K562 (cell line): ENCODE results near the gene OAT. TPM values are rescaled to one million over a fixed set of nuclear protein-coding genes. Genes with fewer than 3 reads are reported as not detected.
A peak's percentile ranks its signal among the peaks of the same experiment; 100 is the strongest.

Experiments used
- ATAC-seq: fragments of 200-7000 bp; cut with Tn5 transposase; 3 replicates; pipeline ENCODE4 v1.9.1; 2020; ENCODE audit warnings: moderate library complexity
- BruUV-seq: library from RNA; stranded (reverse); fragments of 400-500 nt; replicated peaks from 2 replicates; lab custom pipeline; 2021; lab: Mats Ljungman, UMichigan
- CTCF ChIA-PET: fragments of 300-600 bp; formaldehyde crosslinking; extraction: SDS; loops from one replicate; lab custom pipeline; 2021; ENCODE audit warnings: low intra/inter-chr PET ratio; lab: Yijun Ruan, JAX
- POLR2A ChIA-PET: fragments of 300-600, 350-650 bp; sonication (Branson Sonifier 250); formaldehyde crosslinking; extraction: SDS; loops from one replicate; lab custom pipeline; 2021; ENCODE audit warnings: antibody characterized with exemption, inconsistent platforms; lab: Yijun Ruan, JAX
- DNase-seq, 4 experiments: peaks; one replicate each; pipeline versions ENCODE4 v3.0.0 to v3.0.0-alpha.2; 2011 to 2018; ENCODE audit warnings: low spot score in 3 of 4, mixed read lengths in 3 of 4; ENCODE audit errors: extremely low read depth in 1 of 4
- FAIRE-seq: peaks from 2 replicates; lab custom pipeline; 2011; peaks lifted over from hg19 to GRCh38; lab: Jason Lieb, UNC
- H2AFZ ChIP-seq: 2 replicates; pipeline ENCODE4 v1.6.0; 2011; ENCODE audit warnings: low read depth, low read length, control low read depth, inconsistent platforms
- H3K27ac ChIP-seq: fragments of 200-600 bp; 3 replicates; pipeline ENCODE4 v1.8.0; 2011; ENCODE audit warnings: low read depth, mild to moderate bottlenecking, control low read depth, inconsistent platforms, low read length, moderate library complexity, mixed read lengths; ENCODE audit errors: extremely low read depth
- H3K27me3 ChIP-seq, 2 experiments: fragments of 300-600 bp in 1 of 2; 2 replicates in 1 of 2; 3 replicates in 1 of 2; pipeline versions ENCODE4 v1.6.0 to v1.8.0; 2011; ENCODE audit warnings: inconsistent platforms in 2 of 2, low read length in 2 of 2, mild to moderate bottlenecking in 1 of 2, mixed read lengths in 1 of 2, moderate library complexity in 1 of 2; ENCODE audit not compliant: control insufficient read depth in 2 of 2, insufficient read depth in 2 of 2
- H3K36me3 ChIP-seq: fragments of 300-600 bp; 3 replicates; pipeline ENCODE4 v1.8.0; 2011; ENCODE audit warnings: mild to moderate bottlenecking, low read length, inconsistent platforms; ENCODE audit not compliant: control insufficient read depth, insufficient read depth
- H3K4me1 ChIP-seq, 2 experiments: fragments of 200-600 bp in 1 of 2; replicated peaks in 1 of 2; 2 replicates in 1 of 2; 3 replicates in 1 of 2; pipeline versions ENCODE4 v1.5.1 to v1.8.0; 2011; ENCODE audit warnings: inconsistent platforms in 2 of 2, low read length in 2 of 2, mild to moderate bottlenecking in 1 of 2, mixed read lengths in 1 of 2, moderate library complexity in 1 of 2; ENCODE audit not compliant: control insufficient read depth in 2 of 2, insufficient read depth in 2 of 2
- H3K4me2 ChIP-seq: 2 replicates; pipeline ENCODE4 v1.6.1; 2011; ENCODE audit warnings: low read length, control low read depth, inconsistent platforms, mixed read lengths; ENCODE audit not compliant: insufficient read depth
- H3K4me3 ChIP-seq: fragments of 200-600 bp; sonication (generic), shearing (Covaris generic); 2 replicates; pipeline ENCODE4 v1.5.1; 2016; ENCODE audit warnings: control low read depth, inconsistent platforms
- H3K79me2 ChIP-seq: fragments of 200-600 bp; 3 replicates; pipeline ENCODE4 v1.8.0; 2011; ENCODE audit warnings: low read length, inconsistent platforms; ENCODE audit not compliant: control insufficient read depth, insufficient read depth
- H3K9ac ChIP-seq, 2 experiments: 2 replicates each; pipeline versions ENCODE4 v1.6.0 to v1.6.1; 2011; ENCODE audit warnings: low read depth in 2 of 2, low read length in 2 of 2, control low read depth in 1 of 2, inconsistent platforms in 1 of 2, mild to moderate bottlenecking in 1 of 2, mixed read lengths in 1 of 2; ENCODE audit not compliant: insufficient read depth in 1 of 2
- H3K9me1 ChIP-seq: one replicate; pipeline ENCODE4 v1.6.0; 2011; ENCODE audit warnings: inconsistent platforms, mild to moderate bottlenecking, low read length, moderate library complexity; ENCODE audit not compliant: control insufficient read depth, insufficient read depth
- H3K9me3 ChIP-seq: replicated peaks from 2 replicates; pipeline ENCODE4 v1.5.1; 2011; ENCODE audit warnings: low read depth, low read length, inconsistent platforms; ENCODE audit not compliant: control insufficient read depth, insufficient read depth
- H4K20me1 ChIP-seq: replicated peaks from 2 replicates; pipeline ENCODE4 v1.6.1; 2011; ENCODE audit warnings: low read length, inconsistent platforms, mixed read lengths; ENCODE audit not compliant: control insufficient read depth, insufficient read depth
- USF2 ChIP-seq: sonication (generic); formaldehyde crosslinking; IDR thresholded peaks from 2 replicates; pipeline ENCODE4 v1.5.0; 2020; ENCODE audit warnings: missing genetic modification reagents
- ZNF263 ChIP-seq: sonication (generic); formaldehyde crosslinking; IDR thresholded peaks from 2 replicates; pipeline ENCODE4 v1.8.0; 2022; ENCODE audit warnings: mild to moderate bottlenecking, missing genetic modification reagents, borderline replicate concordance
- WGBS: fragments of 100-300 bp; shearing (Covaris generic); methylation state at CpG from one replicate; pipeline ENCODE4 v1.1.6; 2016; ENCODE audit warnings: low coverage, mixed read lengths; ENCODE audit not compliant: insufficient coverage; ENCODE audit errors: missing lambda C conversion rate; 5-methylcytosine and 5-hydroxymethylcytosine counted together
- in situ Hi-C: fragments of 300-500 bp; cut with MboI; formaldehyde crosslinking; loops from 4 replicates; pipeline ENCODE4 v1.15.0; 2018; ENCODE audit warnings: inconsistent platforms, mixed read lengths
- intact Hi-C: fragments of 100-400 bp; cut with micrococcal nuclease; formaldehyde crosslinking; loops from 2 replicates; pipeline ENCODE4 v1.14.2; 2022
- polyA plus RNA-seq, 8 experiments: library from polyadenylated mRNA; depleted of rRNA in 4 of 8; stranded (reverse) in 5 of 8; unstranded in 3 of 8; fragments of >200 nt; fragmentation: Nextera tagmentation in 2 of 8; fragmentation: Illumina TruSeq in 1 of 8; extraction: Ambion mirVana in 2 of 8; extraction: Trizol in 1 of 8; gene quantifications; 2 replicates each; pipeline versions ENCODE4 v1.2.1 to v1.2.3, GENCODE V29; 2011 to 2014; ENCODE audit warnings: inconsistent platforms in 1 of 8, missing spikeins in 1 of 8
- total RNA-seq, 7 experiments: library from RNA; depleted of rRNA in 6 of 7; stranded (reverse); fragments of >200 nt in 6 of 7; fragmentation: Illumina TruSeq in 2 of 7; extraction: Trizol in 2 of 7; gene quantifications; 2 replicates each; pipeline versions ENCODE4 v1.2.1 to v1.2.3, GENCODE V29; 2011 to 2021; ENCODE audit warnings: low replicate concordance in 1 of 7

The OAT gene
- total and polyA plus RNA-seq, 9 of the 15 experiments (the other 6 are each of a cell fraction or from before 2014, with no cell fraction given): 100 to 312 (median 163) TPM

GRCh38 chr10:124380256-124380995 is 38.3 kb downstream of the OAT start:
- TF ChIP-seq ZNF263 (CRISPR knock-in tag): peak; percentile 87
- TF ChIP-seq USF2 (CRISPR knock-in tag): no peak
- no peak for DNase-seq
- POLR2A ChIA-PET: no interaction called here
- no peak overlapping the region for H3K4me3 ChIP-seq
- H3K9ac ChIP-seq: no peak overlapping the region
- WGBS: 0% methylated on average over 3 of the region's 9 CpGs
- intact Hi-C loops: loop anchor here (10.0 kb wide), 1 partner anchor 126 kb away; no protein-coding TSS in a partner anchor
- H3K27me3 ChIP-seq: peaks cover 10 to 63% of the 10 kb centered on the region in 2 experiments; a peak in 4 of 5 replicates
- H3K36me3 ChIP-seq: no peaks in the 10 kb centered on the region
- no peak for ATAC-seq
- no peaks in the 10 kb centered on the region for H3K9me1 ChIP-seq
- H4K20me1 ChIP-seq: no peaks in the 10 kb centered on the region; the same call in 1 of the 2 replicates
- no peak overlapping the region for H3K27ac ChIP-seq
- in situ Hi-C loops: loop anchor here (5.0 to 25.0 kb wide), 2 partner anchors 378 to 793 kb away; no protein-coding TSS in a partner anchor
- no peaks in the 10 kb centered on the region for H3K79me2 ChIP-seq
- FAIRE-seq: no peak
- no peaks in the 10 kb centered on the region; a peak in 1 of 5 replicates for H3K4me1 ChIP-seq
- BruUV-seq: no TSS peak
- no peak overlapping the region for H2AFZ ChIP-seq
- H3K4me2 ChIP-seq: no peak overlapping the region
- no peaks in the 10 kb centered on the region for H3K9me3 ChIP-seq
- CTCF ChIA-PET: no interaction called here
